Endometrium (tissue), 2 donors: ENCODE measurements around the gene PPFIA4.

Source experiments
- FAIRE-seq: peaks from 2 replicates; lab custom pipeline; 2012; peaks lifted over from hg19 to GRCh38; lab: Jason Lieb, UNC
- donor health status: control.
- donor health status: control.

Gene PPFIA4

DNA sequence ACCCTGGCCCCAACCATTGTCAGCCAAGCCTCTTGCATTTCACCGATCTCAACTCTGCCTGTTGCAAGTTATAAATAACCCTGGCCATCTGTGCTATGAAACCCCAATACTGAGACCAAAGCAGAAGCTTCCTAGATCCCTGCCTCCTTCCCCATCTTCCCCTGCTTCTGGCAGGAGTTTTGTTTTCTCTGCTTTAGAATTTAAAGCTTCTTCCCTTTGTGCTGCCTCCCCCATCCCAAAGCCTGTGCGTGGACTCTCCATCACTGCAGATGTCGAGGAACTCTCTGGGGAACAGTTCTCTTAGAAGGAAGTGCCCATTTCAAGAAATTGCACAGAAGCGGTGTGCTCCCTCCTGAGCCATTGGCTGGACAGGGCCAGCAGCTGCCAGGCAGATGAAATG is 76.9 kb downstream of the PPFIA4 start:
- no peak for FAIRE-seq

DNA sequence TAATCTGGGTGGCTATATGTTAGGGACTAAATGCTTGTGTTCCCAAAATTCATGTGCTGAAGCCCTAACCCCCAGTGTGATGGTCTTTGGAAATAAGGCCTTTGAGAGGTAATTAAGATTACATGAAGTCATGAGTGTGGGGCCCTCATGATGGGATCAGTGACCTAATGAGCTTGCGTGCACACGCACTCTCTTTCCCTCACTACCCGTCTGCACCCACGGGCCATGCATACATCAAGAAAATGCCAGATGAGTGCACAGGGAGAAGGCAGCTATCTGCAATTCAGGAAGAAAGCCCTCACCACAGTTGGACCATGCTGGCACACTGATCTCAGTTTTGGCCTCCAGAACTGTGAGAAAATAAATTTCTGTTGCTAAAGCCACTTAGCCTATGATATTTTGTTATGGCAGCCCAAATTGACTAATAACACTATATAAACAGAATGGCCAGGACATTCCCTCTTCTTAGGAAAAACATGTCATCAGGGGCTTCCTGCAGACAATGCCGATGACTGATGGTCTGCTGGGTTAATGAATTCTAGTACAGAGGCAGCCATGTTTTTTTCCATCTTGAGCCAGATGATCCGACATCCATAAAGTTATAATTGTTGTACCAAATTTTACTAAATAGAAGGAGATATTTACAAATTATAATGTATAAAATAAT is 77.7 kb downstream of the PPFIA4 start:
- no peak for FAIRE-seq

DNA sequence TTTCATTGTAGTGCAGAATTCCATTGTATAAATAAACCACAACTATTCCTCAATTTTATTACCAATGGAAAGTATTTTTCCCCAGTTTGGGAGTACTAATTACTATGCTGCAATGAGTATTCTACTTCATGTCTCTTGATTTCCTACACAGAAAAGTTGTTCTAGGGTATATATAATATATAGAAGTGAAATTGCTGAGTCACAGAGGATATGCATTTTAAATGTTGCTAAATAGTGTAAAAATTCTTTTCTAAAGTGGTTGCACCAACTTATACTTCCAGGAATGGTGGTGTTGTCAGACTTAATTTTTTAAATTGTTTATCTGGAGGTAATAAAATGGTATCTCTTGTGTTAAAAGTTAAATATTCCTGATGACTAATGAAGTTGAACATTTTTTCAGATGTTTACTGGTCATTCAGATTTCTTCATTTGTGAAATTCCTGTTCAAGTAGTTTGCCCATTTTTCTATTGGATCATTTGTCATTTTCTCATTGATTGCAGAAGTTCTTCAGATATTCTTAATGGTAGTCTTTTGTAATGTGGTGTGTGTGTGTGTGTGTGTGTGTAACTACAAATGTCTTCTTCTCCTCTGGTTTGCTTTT is 78.6 kb downstream of the PPFIA4 start:
- FAIRE-seq, result no peak

DNA sequence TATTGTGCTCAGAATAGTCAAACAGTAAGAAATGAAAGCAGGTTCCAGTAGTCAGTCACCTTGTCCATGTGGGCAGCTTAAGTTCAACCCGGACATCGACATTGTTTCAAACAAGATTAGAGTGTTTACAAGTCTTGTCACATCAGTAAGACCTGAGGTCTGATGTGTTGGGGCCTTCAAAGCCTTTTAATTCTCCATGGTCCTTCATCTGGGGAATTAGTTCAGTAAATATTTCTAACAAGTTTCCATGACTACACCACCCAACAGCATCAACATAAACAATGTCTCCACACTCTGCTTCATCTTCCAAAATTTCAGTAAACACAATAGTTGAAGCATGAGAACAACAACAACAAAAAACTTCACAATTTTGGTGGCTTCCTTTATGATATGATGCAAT is 86.2 kb downstream of the PPFIA4 start:
- no peak for FAIRE-seq

DNA sequence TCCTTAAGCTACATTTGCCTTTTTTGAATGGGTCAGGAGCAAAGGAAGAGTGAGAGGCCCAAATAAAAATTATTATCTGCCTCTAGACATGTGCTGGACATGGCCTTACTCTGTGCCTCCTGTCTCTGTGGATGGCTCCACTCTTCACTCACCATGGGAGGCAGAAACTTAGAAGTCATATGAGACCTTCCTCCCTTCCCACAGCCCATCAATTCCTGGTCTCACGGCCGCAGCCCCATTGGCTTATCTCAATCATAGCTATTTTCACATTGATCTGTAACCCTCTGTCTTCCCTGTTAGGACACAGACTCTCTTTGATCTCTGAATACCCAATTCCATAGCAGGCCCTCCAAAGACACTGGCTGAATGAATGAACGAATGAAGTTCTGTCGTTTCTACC is 87.0 kb downstream of the PPFIA4 start:
- no peak for FAIRE-seq

DNA sequence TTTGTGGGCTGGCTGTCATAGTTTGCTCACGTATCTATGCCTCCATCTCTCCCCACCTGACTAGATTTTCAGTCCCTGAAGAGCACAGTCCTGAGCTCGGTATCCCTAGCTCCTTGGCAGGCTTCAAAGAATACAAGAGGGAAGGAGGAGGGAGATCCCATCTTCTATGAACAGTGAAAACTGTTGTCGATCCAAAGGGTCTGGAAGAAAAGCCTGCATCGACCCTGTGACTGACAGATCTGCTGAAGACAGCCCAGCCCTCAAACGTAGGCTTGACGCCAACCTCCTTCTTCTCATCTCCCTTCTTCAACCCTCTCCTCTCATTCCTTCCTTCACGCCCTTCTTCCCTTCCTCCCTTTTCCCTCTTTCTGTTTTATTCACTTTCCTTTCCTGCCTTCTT is 87.9 kb downstream of the PPFIA4 start:
- FAIRE-seq, result no peak

DNA sequence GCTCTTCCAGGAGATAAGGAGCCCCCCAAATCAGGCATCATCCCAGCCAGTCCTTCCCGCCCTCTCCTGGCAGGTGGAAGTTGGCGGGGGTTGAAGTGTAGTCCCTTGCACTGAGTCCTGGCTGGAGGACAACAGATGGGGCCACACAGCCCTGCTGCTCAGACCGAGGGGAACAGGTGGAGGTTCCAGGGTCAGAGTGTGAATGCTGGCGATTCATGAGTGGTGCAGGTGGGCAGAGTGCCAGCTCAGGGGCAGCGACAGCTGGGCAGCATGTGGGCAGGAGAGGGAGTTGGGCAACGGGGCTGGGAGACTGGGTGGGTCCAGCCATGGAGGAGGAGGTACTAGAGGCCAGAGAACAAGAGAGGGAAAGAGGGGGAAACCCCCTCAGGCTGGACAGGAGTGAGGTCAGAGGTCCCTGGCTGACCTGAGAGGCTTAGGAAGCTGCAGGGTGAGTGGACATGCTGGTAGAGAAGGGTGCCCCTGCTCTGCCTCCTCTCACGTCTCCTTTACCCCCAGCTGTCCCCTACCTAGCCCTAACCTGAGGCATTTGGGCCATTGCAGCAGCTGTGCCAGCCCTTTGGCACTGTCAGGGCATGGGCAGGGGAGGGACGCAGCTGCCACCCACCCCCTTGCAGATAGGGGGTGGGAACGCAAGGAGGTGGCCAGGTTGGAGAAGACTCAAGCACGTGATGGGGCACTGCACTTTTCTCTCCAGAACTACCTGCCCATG is 90.0 kb downstream of the PPFIA4 start:
- FAIRE-seq, result no peak

DNA sequence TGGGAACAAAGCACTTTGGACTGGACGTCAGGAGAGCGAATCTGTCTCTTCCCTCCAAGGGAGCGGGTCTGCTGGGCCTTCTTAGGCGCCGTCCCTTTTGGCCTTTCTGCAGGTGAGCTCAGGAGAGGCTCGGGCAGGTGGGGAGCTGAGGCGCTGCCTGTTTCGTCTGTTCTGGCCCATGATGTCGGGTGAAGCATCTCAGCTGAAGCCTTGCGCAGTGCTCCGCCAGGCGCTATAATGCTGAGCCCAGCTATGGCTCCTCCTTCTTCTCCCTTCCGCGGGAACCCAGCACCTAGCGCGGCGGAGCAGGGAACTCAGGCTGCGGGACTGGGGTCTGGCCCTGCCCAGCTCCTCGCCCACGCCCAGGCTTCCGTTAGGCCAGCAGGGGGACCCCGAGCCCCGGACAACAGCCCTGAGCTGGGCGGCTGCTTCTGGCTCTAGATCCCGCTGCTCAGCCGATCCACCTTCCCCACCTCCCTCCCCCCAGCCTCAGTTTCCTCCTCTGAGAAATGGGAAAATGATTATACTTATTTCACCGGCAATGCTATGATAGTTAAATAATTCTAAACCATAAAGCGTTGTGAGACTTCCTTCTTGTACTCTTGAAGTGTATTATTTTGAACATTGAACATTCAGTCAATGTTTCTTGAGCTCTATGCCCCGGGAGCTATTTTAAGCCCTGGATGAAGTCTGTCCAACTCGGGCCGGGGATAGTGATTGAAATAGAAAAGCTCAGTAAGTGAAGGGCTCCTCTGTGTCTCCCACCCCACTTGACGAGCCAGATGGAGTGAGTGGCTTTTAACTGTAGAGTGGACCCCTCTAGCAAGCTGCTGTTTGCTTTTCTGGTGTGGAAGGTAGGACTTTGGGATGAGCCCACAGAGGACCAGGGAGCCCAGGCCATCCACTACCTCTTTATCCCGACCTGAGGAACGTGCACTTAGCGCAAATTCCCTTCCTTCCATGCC is 91.6 kb downstream of the PPFIA4 start:
- FAIRE-seq, result no peak

DNA sequence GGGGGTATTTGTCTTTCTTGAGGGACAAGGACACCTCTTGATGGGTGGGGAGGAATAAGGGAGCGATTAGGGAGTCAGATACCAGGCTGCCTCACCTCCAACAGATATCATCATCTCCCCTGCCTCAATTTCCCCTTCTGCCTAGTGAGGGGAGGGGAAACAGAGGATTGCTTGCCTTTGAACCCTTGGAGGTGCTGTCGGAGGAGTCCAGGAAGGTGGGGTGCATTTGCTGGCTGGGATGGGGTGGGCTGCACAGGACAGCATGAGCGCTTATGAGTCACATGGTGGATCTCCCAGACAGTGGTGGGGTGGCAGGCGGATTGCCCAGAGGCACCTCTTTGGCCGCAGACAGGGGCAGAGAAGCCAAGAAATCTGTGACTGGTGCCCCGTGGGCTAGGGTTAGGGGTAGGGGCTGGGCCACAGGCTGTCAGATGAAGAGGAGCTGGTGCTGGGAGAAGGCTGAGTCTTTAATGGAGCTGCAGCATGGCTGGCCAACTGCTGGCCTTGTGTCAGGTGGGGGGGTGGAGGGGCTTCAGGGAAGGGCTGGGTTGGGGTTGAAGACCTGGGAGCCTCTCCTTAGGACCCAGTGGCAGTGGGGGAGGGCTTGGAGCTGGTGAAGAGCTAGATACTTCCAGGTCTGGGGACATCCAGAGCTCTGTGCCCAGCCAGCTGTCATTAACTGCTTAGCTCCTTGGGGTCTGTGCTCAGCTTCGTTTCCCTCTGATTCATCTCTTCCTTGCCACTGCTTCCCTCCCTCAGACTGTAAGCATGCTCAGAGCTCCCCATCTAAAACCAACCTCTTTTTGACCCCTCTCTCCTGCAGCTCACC is 94.2 kb downstream of the PPFIA4 start:
- FAIRE-seq, result no peak

DNA sequence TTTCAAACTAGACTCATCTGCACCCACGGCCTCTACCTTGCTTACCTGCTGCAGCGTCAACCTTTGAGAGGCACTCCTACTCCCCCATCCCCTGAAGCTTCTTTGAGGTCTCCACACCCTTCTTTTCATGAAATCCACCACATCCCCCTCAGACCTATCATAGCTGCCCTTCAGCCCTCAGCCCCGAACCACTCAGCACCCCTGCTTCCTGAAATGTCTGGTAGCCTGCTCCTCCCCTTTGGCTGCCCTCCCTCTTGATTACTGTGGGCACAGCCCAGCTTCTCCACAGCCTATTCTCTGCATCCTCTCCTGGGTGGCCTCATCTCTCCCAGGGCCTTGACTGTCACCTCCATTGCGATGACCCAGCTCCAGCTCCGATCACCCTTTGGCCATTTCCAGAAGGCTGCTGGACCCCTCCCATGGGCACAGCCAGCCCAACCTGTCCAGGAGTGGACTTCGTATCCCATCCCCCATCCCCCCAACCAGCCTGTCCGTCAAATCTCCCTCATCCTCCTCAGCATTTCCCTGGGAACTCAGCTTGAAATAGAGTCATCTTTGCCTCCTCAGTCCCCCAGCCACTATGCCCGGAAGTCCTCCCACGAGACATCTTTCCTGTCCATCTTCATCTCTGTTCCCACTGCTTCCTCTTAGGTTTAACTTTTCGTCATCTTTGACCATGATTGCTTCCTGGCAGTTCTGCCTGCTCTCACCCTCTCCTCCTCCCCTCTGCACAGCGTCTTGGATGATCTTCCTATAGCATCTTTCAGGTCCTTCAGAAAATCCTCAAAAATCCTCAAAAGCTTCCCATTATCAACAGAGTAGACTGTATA is 95.1 kb downstream of the PPFIA4 start:
- no peak for FAIRE-seq

DNA sequence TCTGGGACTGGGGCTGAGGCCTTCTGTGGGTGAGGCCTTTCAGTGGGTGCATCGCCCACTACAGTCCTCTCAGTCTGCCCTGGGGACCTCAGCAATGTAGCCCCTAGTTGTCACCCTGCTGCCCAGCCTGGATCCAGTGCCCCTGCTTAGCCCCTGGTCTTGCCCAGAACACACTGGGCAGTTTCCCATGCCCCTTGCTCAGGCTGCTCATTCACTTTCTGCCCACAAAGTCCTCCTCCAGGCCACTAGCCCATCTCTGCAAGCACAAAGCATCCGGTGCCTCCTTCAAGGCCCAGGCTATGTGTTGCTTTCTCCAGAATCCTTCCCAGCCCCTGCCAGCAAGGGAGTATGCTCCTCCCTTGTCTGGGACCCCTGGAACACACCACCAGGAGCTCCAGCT is 95.9 kb downstream of the PPFIA4 start:
- no peak for FAIRE-seq

DNA sequence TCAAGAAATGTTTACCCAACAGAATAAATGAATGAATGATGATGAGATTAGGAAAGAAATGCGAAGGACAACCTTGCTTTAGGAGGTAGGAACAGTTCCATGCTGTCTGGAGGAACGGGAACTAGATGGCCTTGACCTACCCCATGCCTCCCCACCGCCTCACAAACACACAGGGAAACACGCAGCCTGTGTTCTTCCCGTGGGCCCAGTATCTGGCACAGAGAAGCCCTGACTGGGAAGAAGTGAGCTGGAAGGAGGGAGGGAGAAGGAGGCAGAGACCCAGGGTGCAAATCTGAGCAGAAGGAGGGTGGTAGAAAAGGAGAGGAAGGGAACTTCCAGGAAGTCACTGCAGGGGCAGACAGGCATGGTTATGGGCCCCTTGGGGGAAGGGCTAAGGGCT is 97.7 kb downstream of the PPFIA4 start:
- FAIRE-seq, result no peak

DNA sequence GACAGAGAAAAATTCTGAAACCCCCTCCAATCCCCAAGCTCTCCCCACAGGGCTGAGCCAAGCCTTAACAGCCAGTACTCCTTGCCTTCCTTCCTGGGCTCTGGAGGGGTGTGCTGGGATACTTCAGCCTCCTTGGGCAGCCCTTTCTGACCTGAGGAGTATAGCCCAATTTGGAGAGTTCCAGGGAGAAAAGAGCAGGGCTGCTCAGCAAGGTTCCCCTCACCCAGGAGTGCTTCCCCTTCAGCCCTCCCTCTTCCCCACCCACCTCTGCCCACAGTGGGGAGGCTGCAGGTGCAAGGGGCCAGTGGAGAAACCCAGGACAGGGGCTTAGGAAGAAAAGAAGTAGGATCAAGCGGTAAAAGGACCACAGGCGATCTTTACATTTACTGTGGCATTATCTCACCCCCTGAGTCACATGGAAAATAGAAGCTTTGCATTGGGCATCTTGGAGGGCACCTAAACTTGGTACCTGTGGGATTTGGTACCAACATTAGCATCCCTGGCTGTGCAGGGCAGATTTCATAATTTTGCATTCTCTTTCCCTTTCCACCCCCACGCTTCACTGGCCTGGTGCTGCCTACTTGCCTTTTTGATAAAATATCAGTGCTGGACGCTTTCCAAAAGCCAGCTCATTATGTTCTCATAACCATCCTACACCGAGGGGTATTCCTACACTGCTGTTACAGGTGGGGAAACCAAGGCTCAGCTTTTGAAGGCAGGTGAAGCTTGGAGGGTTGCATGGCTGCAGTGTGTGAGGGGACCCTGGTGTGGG is 98.4 kb downstream of the PPFIA4 start:
- FAIRE-seq, result no peak

DNA sequence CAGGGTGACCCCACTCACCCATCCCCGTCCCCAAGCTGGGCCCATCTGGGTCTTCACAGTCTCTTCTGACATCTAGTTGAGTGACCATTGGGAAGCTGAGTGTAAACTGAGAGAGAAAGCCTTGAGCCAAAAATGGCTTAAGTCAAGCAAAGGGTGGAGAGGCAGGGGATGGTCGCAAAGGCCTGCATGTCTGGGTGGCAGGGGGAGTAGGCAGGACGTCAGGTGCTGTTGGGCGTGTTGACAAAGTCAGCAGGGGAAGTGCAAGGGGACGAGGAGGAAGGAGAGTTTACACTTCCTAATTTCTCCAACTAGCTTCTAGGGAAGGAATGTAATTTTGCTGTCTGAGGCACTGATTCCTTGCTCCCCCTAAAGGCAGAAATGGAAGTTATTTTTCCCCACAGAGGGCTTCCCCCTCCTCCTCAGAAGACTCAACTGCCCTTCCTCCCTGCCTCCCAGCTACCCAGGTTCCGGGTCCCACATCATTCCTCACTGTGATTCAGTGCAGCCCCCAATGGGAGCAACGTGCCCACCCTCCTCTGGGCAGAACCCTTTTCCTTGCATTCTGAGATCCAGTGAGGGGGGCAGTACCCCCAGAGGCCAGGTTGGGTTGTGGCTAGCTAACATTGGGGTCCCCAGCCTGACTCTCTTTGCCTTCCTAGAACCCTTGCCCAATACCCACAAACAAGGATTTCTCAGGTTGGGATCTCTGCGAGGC is 100.0 kb downstream of the PPFIA4 start:
- FAIRE-seq, result no peak

DNA sequence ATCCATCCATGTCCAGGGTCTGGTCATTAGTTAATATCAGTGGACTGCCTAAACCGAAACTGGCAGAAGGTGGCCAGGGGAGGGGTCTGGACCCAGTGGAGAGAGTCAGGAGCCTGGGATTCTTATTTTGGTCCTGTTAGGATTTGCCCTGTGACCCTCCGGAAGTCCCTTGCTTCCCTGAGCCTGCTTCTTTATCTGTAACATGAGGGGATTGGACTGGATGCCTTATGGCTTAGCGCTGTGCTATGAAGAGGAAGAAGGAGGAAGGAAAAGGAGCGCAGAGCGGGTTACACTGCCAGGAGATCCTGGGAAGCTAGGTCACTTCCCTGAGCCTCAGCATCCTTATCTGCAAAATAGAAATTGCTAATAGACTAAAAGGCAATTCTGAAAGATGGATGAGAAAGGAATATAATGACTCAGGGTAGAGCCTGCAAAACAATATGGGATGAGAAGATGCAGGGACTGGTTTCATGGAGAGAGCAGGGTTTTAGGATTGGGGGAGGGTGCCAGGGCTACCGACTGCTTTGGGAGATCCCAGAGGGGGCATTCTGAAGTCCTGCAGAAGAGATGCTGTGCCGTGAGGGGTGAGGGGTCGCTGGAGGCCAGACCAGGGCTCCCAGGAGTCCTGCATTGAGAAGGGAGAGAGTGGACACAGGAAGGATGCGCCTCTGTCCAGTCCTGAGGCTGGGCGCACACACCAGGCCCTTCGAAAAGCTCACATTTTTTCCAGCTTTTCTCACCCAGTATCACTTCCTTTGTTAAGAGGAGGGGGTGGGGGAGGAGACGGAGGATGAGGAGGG is 100.8 kb downstream of the PPFIA4 start:
- FAIRE-seq, result no peak

DNA sequence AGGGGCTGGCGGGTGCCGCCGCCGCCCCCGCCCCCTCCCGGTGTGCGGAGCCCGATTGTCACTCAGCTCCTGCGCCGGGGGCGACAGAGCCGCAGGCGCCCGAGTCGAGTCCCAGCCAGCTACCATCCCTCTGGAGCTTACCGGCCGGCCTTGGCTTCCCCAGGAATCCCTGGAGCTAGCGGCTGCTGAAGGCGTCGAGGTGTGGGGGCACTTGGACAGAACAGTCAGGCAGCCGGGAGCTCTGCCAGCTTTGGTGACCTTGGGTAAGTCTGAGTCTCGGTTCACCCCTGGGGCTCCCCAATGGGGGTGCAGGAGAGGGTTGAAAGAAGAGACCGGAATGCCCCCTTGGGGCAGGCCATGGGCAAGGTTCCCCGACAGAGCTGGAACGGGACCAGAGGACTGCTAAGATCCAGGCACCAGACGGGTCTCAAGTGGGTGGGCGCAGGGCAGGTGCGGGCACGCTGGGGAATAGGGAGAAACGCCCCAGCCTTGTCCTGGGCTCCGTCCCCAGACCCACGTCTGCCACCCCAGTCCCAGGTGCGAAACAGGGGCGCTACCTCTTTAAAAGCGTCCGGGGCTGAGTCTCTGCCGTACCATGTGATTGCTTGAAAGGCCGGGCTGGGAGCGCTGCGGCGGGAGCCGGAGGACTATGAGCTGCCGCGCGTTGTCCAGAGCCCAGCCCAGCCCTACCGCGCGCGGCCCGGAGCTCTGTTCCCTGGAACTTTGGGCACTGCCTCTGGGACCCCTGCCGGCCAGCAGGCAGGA is 101.6 kb downstream of the PPFIA4 start, which contains the start of gene ADORA1:
ADORA1 (plus strand) TSS at position 61 of the 765 bp plus-strand sequence. CDS start 1,116 bp downstream, outside the sequence.
- no peak for FAIRE-seq

DNA sequence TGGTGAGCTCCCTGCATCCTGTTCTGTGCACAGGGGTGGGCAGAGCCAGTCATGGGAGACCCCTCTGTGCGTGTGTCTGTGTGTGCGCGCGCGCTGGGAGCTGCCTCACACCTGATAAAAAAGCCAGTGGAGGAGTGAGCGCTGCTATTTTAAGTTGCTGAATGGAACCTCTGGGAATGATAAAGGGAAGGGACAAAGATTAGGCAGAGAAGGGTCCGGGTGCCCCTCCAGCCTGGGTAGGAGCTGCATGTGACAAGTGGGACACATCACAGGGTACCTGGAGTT is 102.1 kb downstream of the PPFIA4 start:
- FAIRE-seq, result no peak
